Parathyroid adenoma (tissue), 2 donors: ENCODE results near the gene TMX2.
"Not testable (repeated sequence)": the region's sequence is repeated elsewhere in the genome, so short reads cannot be mapped to it uniquely, and the experiment has no call there.

Source experiments
- H2AFZ ChIP-seq: fragments of 300-600 bp; sonication (generic); one replicate; pipeline ENCODE4 v1.7.0; 2017; ENCODE audit warnings: antibody characterized with exemption, mild to moderate bottlenecking
- H3K27ac ChIP-seq: fragments of 300-600 bp; sonication (generic); one replicate; pipeline ENCODE4 v1.7.0; 2017
- H3K27me3 ChIP-seq: fragments of 300-600 bp; sonication (generic); one replicate; pipeline ENCODE4 v1.7.0; 2017; ENCODE audit warnings: low read length; ENCODE audit not compliant: control insufficient read depth, insufficient read depth
- H3K36me3 ChIP-seq: fragments of 300-600 bp; sonication (generic); one replicate; pipeline ENCODE4 v1.7.0; 2017; ENCODE audit warnings: low read length; ENCODE audit not compliant: control insufficient read depth, insufficient read depth
- H3K4me1 ChIP-seq: fragments of 300-600 bp; sonication (generic); one replicate; pipeline ENCODE4 v1.7.0; 2017; ENCODE audit warnings: control low read depth
- H3K4me2 ChIP-seq: fragments of 300-600 bp; sonication (generic); one replicate; pipeline ENCODE4 v1.7.0; 2017; ENCODE audit warnings: low read length
- H3K4me3 ChIP-seq: fragments of 300-600 bp; sonication (generic); one replicate; pipeline ENCODE4 v1.7.0; 2017; ENCODE audit warnings: low read depth, low read length
- H3K79me2 ChIP-seq: fragments of 300-600 bp; sonication (generic); one replicate; pipeline ENCODE4 v1.7.0; 2017; ENCODE audit warnings: control low read depth
- H3K9ac ChIP-seq: fragments of 300-600 bp; sonication (generic); one replicate; pipeline ENCODE4 v1.7.0; 2017; ENCODE audit warnings: mild to moderate bottlenecking
- H3K9me3 ChIP-seq: fragments of 300-600 bp; sonication (generic); one replicate; pipeline ENCODE4 v1.7.0; 2017; ENCODE audit warnings: low read length; ENCODE audit not compliant: control insufficient read depth
- CTCF ChIP-seq: fragments of 300-600 bp; sonication (generic); IDR thresholded peaks from one replicate; pipeline ENCODE4 v1.7.0; 2017; ENCODE audit warnings: antibody characterized with exemption, mild to moderate bottlenecking
- donor health status: primary hyperparathyroidism.

The TMX2 gene

GRCh38 chr11:57679396-57679795, 33.0 kb upstream of the TMX2 start:
- no peaks in the 10 kb centered on the region for H3K36me3 ChIP-seq
- H3K27ac ChIP-seq: no peak overlapping the region
- H3K27me3 ChIP-seq: no peaks in the 10 kb centered on the region
- H3K4me3 ChIP-seq: no peak overlapping the region
- peaks cover 5% of the 10 kb centered on the region for H3K4me1 ChIP-seq
- H2AFZ ChIP-seq: no peak overlapping the region
- TF ChIP-seq CTCF: no peak
- peaks cover 31% of the 10 kb centered on the region for H3K79me2 ChIP-seq
- no peak overlapping the region for H3K4me2 ChIP-seq
- no peaks in the 10 kb centered on the region for H3K9me3 ChIP-seq
- no peak overlapping the region for H3K9ac ChIP-seq

- H3K9me3 ChIP-seq: no peaks in the 10 kb centered on the region
- no peak overlapping the region for H2AFZ ChIP-seq
- no peak for TF ChIP-seq CTCF
- H3K4me1 ChIP-seq: no peaks in the 10 kb centered on the region
- H3K9ac ChIP-seq: no peak overlapping the region
- H3K79me2 ChIP-seq: peaks cover 31% of the 10 kb centered on the region
- H3K36me3 ChIP-seq: no peaks in the 10 kb centered on the region
- no peak overlapping the region for H3K4me2 ChIP-seq
- H3K4me3 ChIP-seq: no peak overlapping the region
- H3K27me3 ChIP-seq: no peaks in the 10 kb centered on the region
- H3K27ac ChIP-seq: no peak overlapping the region
Observed at GRCh38 chr11:57680552-57680874, 31.9 kb upstream of the TMX2 start.

GRCh38 chr11:57681168-57681567, 31.2 kb upstream of the TMX2 start:
- Histone ChIP-seq H3K4me2 (no peak overlapping the region), H3K27me3 (no peaks in the 10 kb centered on the region), H2AFZ (no peak overlapping the region), H3K36me3 (no peaks in the 10 kb centered on the region), H3K9me3 (no peaks in the 10 kb centered on the region), H3K79me2 (peaks cover 31% of the 10 kb centered on the region), H3K9ac (no peak overlapping the region), H3K4me1 (no peaks in the 10 kb centered on the region), H3K27ac (no peak overlapping the region), H3K4me3 (no peak overlapping the region)
- no peak for TF ChIP-seq CTCF

GRCh38 chr11:57690474-57690873, 21.9 kb upstream of the TMX2 start:
- not testable (repeated sequence) for H3K27me3 ChIP-seq, H3K9me3 ChIP-seq, H3K9ac ChIP-seq, H3K4me3 ChIP-seq, H2AFZ ChIP-seq, H3K79me2 ChIP-seq, H3K4me2 ChIP-seq, H3K36me3 ChIP-seq, H3K27ac ChIP-seq, H3K4me1 ChIP-seq

- no peak for TF ChIP-seq CTCF
- Histone ChIP-seq H3K27ac (no peak overlapping the region), H3K4me3 (no peak overlapping the region), H2AFZ (no peak overlapping the region), H3K79me2 (no peaks in the 10 kb centered on the region), H3K27me3 (no peaks in the 10 kb centered on the region), H3K4me2 (no peak overlapping the region), H3K4me1 (no peaks in the 10 kb centered on the region), H3K9ac (no peak overlapping the region), H3K9me3 (no peaks in the 10 kb centered on the region), H3K36me3 (no peaks in the 10 kb centered on the region)
Observed at GRCh38 chr11:57698843-57699365, 13.5 kb upstream of the TMX2 start.
